GM23338 (cell line): ENCODE results near the gene SUOX.

Experiments used
- CREB1 ChIP-seq: fragments of 250-450 bp; sonication (Bioruptor Pico); IDR thresholded peaks from 2 replicates; pipeline ENCODE4 v1.5.0; 2020; ENCODE audit warnings: low read depth, mild to moderate bottlenecking, moderate library complexity
- EZH2 ChIP-seq: fragments of 200-600 bp; sonication (generic); IDR thresholded peaks from one replicate; pipeline ENCODE4 v1.8.0; 2017; ENCODE audit warnings: antibody characterized with exemption, mild to moderate bottlenecking, low read depth; ENCODE audit not compliant: unreplicated experiment
- EZH2phosphoT487 ChIP-seq: fragments of 200-600 bp; sonication (generic); IDR thresholded peaks from one replicate; pipeline ENCODE4 v1.8.1; 2018; ENCODE audit warnings: antibody characterized with exemption; ENCODE audit not compliant: unreplicated experiment
- JUNB ChIP-seq: IDR thresholded peaks from one replicate; pipeline ENCODE4 v1.6.1; 2016; ENCODE audit warnings: antibody characterized with exemption; ENCODE audit not compliant: unreplicated experiment
- NANOG ChIP-seq: IDR thresholded peaks from 2 replicates; pipeline ENCODE4 v1.6.1; 2016; ENCODE audit warnings: antibody characterized with exemption, borderline replicate concordance
- POLR2AphosphoS5 ChIP-seq: IDR thresholded peaks from 2 replicates; pipeline ENCODE4 v1.6.1; 2016; ENCODE audit warnings: antibody characterized with exemption, low read depth
- TF ChIP-seq, protein P1 (sequence below), 2 experiments: fragments of 200-600 bp in 1 of 2; sonication (generic) in 1 of 2; conservative IDR thresholded peaks; 2 replicates each; pipeline versions ENCODE4 v1.5.1 to v1.6.1; 2016 to 2017; ENCODE audit warnings: antibody characterized with exemption in 2 of 2, low read depth in 2 of 2, mild to moderate bottlenecking in 2 of 2, moderate library complexity in 1 of 2
- TF ChIP-seq, protein P2 (sequence below): IDR thresholded peaks from one replicate; pipeline ENCODE4 v1.6.1; 2018; ENCODE audit warnings: antibody characterized with exemption; ENCODE audit not compliant: unreplicated experiment

DNA sequence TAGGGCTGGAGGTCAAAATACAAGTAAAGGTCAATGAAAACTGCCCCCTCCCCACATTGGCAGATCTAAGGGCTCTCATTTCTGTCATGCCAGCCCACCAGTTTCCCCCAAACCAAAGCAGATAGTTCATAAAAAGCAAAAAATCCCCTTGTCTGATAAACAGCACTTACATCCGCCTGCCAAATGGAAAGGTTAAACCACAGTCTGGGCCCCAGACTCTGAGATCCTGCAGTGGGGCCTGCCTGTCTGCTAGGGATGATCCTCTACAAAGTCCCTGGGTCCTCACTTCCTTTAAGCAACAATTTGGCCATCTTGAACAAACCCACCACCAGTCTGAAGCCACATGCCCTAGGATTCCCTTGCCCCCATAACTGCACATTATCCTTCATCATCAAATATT lies 34.9 kb downstream of the SUOX start:
- TF ChIP-seq POLR2AphosphoS5 (no peak), EZH2phosphoT487 (no peak), EZH2 (no peak), CREB1 (no peak), JUNB (no peak), NANOG (no peak)
- TF ChIP-seq, protein P1, sequence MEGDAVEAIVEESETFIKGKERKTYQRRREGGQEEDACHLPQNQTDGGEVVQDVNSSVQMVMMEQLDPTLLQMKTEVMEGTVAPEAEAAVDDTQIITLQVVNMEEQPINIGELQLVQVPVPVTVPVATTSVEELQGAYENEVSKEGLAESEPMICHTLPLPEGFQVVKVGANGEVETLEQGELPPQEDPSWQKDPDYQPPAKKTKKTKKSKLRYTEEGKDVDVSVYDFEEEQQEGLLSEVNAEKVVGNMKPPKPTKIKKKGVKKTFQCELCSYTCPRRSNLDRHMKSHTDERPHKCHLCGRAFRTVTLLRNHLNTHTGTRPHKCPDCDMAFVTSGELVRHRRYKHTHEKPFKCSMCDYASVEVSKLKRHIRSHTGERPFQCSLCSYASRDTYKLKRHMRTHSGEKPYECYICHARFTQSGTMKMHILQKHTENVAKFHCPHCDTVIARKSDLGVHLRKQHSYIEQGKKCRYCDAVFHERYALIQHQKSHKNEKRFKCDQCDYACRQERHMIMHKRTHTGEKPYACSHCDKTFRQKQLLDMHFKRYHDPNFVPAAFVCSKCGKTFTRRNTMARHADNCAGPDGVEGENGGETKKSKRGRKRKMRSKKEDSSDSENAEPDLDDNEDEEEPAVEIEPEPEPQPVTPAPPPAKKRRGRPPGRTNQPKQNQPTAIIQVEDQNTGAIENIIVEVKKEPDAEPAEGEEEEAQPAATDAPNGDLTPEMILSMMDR (conservative IDR thresholded peaks at IDR 0.05; ENCODE audit: low read depth in 2 of 2), result no peak
- TF ChIP-seq, protein P2, sequence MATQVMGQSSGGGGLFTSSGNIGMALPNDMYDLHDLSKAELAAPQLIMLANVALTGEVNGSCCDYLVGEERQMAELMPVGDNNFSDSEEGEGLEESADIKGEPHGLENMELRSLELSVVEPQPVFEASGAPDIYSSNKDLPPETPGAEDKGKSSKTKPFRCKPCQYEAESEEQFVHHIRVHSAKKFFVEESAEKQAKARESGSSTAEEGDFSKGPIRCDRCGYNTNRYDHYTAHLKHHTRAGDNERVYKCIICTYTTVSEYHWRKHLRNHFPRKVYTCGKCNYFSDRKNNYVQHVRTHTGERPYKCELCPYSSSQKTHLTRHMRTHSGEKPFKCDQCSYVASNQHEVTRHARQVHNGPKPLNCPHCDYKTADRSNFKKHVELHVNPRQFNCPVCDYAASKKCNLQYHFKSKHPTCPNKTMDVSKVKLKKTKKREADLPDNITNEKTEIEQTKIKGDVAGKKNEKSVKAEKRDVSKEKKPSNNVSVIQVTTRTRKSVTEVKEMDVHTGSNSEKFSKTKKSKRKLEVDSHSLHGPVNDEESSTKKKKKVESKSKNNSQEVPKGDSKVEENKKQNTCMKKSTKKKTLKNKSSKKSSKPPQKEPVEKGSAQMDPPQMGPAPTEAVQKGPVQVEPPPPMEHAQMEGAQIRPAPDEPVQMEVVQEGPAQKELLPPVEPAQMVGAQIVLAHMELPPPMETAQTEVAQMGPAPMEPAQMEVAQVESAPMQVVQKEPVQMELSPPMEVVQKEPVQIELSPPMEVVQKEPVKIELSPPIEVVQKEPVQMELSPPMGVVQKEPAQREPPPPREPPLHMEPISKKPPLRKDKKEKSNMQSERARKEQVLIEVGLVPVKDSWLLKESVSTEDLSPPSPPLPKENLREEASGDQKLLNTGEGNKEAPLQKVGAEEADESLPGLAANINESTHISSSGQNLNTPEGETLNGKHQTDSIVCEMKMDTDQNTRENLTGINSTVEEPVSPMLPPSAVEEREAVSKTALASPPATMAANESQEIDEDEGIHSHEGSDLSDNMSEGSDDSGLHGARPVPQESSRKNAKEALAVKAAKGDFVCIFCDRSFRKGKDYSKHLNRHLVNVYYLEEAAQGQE, result no peak
